Measurements from ENCODE around the gene SGCE.

The SGCE gene

DNA sequence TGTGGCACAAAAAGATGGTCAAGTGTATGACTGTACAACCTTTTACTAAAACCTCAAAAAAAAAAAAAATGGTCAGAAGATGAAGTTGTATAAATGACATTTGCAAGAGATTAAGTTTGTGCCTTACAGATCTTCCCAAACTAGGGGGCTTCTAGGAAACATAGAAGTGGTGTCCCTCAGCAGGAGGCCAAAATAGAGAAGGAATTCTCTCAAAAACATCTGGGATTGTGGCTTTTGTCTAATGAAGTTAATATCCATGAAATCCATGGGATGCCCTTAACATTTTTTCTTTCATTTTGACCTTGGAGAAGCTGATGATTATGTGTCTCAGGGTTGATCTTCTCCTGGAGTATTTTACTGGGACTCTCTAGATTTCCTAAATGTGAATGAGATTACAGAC lies 84.1 kb downstream of the SGCE start:
- no peak for DNase-seq (ENCODE audit: low read depth in 2 of 2)

DNA sequence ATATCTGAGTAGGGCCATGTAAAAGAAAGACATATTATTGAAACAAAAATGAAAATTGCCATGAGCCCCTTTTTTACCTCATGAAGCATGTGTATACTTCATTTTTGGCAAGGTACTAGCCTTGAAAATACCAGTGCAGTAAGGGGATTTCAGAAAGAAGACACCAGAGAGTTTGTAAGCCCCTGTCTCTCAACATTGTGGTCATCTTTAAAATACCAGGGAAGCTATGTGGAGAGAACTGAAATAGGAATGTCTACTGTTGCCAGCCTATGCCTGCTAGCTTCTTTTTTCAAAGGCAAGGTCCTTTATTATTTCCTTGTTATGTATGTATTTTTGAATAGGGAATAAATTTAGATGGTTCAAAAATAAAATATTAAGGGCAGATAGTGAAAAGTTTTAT lies 88.5 kb downstream of the SGCE start:
- no peak for DNase-seq (ENCODE audit: low read depth in 2 of 2)

DNA sequence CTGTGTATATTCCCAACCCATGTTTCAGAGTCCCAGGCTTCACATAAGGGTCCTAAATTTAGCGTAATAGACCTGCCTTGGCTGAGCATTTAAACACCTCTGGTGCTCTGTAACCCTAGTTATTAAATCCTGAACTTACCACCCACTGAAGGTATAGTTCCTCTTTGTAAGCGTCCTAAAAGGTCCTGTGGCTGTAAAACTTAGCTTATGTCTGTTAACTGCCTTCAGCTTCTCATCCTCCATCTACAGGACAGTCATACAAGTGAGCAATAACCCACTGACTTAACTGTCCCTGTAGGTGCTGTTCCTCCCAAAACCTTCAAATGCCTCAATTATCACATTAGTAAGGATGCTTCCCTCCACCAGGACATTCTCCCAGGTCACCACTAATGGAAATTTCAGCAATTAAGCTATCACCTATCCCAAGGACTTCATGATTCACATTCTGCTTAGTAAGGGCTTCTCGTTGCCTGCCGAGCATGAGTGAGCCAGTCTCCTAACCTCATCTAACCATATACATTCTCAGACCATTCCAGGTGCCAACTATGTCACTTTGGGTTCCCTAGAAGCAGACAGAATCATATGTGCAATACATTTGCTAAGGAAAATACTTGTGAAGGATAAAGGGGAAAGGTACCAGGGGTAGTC lies 90.6 kb downstream of the SGCE start:
- DNase-seq (ENCODE audit: low read depth in 2 of 2) = no peak

GRCh38 chr7:94562525-94562924 lies 93.4 kb downstream of the SGCE start:
- no peak for DNase-seq (ENCODE audit: low read depth in 2 of 2)

GRCh38 chr7:94561841-94562514 lies 94.0 kb downstream of the SGCE start:
- DNase-seq (ENCODE audit: low read depth in 2 of 2) = no peak

- no peak for DNase-seq (ENCODE audit: low read depth in 2 of 2)
Observed at GRCh38 chr7:94559972-94560371, 96.0 kb downstream of the SGCE start.

GRCh38 chr7:94557215-94557614 lies 98.7 kb downstream of the SGCE start:
- DNase-seq (ENCODE audit: low read depth in 2 of 2) = no peak

DNA sequence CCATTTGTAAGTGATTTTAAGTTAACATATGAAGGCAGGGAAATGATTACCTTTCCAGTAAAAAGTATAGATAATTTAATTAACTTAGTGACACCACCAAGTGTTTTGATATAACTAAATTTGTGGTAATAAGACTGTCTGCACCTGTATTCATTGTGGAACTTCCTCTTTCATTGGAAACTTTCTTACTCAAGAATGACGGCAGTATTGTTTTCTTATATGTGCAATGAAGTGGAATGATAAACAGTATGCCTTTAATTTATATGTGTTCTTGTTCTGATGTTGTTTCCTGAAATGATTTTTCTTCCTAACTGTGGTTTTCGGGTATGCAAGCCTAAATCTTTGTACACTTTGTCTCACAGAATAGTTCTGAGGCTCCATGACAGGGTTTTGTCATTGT lies 99.9 kb downstream of the SGCE start:
- DNase-seq (ENCODE audit: low read depth in 2 of 2) = no peak

DNA sequence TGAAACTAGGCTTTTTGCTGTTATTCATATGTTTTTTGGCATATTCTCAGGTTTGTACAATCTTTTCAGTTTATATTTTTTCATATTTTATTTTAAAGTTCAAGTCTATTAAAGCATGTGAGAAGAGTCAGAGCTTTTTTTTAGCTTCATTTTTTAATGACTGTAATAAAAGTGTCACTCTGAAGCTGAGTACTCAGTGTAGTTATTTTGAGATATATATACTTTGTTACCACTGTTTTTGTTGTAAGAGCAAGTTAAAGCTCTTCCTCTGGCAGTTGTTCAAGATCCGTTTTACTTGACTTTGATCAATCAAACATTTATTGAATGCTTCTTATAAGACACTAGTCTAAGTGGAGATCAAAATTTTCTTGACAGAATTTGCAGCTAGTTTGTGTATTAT lies 108.8 kb downstream of the SGCE start:
- DNase-seq (ENCODE audit: low read depth in 2 of 2) = no peak

DNA sequence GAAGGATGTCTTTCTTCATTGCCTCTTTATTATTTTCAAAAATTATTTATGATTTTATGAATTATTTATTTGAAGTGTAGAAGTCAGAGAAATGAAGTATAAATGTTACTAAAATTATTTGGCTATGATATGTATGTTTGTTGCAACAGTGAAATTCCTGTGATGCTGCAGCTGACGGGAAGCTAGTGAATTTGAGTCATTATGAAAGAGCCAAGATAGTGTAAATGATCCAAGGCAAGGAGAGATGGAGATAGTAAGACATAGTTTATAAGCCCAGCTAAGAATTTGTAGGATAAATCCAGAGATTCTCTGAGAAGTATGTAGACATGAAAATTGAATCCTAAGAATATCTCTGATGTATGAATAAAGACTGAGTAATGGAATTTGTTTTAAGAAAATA lies 115.5 kb downstream of the SGCE start:
- no peak for DNase-seq (ENCODE audit: low read depth in 2 of 2)

All from stimulated activated CD8-positive, alpha-beta memory T cell treated with anti-CD3 and anti-CD28 coated beads, Interleukin-7, amount 100 ng/mL, for 1 hour (primary cell).